Measurements from ENCODE around the gene C17orf50.
A peak's percentile ranks its signal among the peaks of the same experiment; 100 is the strongest.

Gene C17orf50

GRCh38 chr17:35731917-35732805, 28.5 kb upstream of the C17orf50 start:
- no peak for TF ChIP-seq CTCF (IDR thresholded peaks at IDR 0.05; ENCODE audit: low read depth, low read length)
- no peak for DNase-seq (ENCODE audit: low read depth, low spot score)
- H3K4me3 ChIP-seq (ENCODE audit: low read depth, low read length) = peak overlapping the region; percentile 52
- in situ Hi-C loops (cut with HindIII; ENCODE audit: low sequenced_read_pairs) = no loop called here

GRCh38 chr17:35732806-35733136, 27.9 kb upstream of the C17orf50 start:
- no peak for TF ChIP-seq CTCF (IDR thresholded peaks at IDR 0.05; ENCODE audit: low read depth, low read length)
- in situ Hi-C loops (cut with HindIII; ENCODE audit: low sequenced_read_pairs) = no loop called here
- DNase-seq (ENCODE audit: low read depth, low spot score) = no peak
- peak overlapping the region; percentile 52 for H3K4me3 ChIP-seq (ENCODE audit: low read depth, low read length)

DNA sequence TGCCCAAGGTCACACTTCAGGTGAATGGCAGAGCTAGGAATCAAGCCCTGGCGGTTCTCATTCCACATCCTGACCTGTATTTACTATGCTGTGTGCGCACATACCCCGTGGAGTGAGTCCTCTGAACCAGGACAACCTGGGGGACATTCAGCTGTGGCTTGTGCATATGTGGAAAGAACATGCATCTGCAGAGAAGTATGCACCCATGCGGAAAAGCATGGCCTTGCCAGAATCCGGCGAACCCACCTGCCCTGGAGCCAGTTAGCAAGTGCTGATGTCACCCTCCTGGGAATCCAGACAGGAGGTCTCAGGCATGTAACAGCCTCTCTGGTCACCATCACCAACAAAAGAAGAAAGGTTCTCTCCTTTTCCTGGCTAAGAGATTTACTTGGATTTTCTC, 27.3 kb upstream of the C17orf50 start:
- no peak for TF ChIP-seq CTCF (IDR thresholded peaks at IDR 0.05; ENCODE audit: low read depth, low read length)
- in situ Hi-C loops (cut with HindIII; ENCODE audit: low sequenced_read_pairs) = no loop called here
- H3K4me3 ChIP-seq (ENCODE audit: low read depth, low read length) = no peak overlapping the region
- no peak for DNase-seq (ENCODE audit: low read depth, low spot score)

- no peak for TF ChIP-seq CTCF (IDR thresholded peaks at IDR 0.05; ENCODE audit: low read depth, low read length)
- no peak overlapping the region for H3K4me3 ChIP-seq (ENCODE audit: low read depth, low read length)
- in situ Hi-C loops (cut with HindIII; ENCODE audit: low sequenced_read_pairs) = no loop called here
- no peak for DNase-seq (ENCODE audit: low read depth, low spot score)
Measured at GRCh38 chr17:35734396-35734795, 26.3 kb upstream of the C17orf50 start.

GRCh38 chr17:35735036-35735805, 25.5 kb upstream of the C17orf50 start:
- H3K4me3 ChIP-seq (ENCODE audit: low read depth, low read length) = no peak overlapping the region
- in situ Hi-C loops (cut with HindIII; ENCODE audit: low sequenced_read_pairs) = no loop called here
- no peak for TF ChIP-seq CTCF (IDR thresholded peaks at IDR 0.05; ENCODE audit: low read depth, low read length)
- no peak for DNase-seq (ENCODE audit: low read depth, low spot score)

DNA sequence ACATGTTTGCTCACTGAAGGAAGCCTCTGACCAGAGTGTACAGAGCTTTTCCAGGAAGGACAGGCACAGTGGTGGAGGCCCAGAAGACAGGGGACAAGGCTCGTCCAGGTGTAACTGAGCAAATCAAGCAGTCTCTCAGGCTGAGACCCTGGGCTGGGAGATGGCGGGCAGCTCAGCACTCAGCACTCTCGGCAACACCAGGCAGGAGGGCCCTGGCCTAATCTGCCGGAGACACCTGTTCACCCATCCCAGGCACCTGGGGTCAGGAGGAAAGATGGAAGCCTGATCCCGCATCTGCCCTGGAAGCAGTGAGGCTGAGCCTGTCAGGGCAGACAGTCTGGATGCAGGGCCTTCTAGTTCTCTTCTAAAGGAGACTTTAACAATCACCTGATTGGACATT, 24.5 kb upstream of the C17orf50 start:
- no peak overlapping the region for H3K4me3 ChIP-seq (ENCODE audit: low read depth, low read length)
- in situ Hi-C loops (cut with HindIII; ENCODE audit: low sequenced_read_pairs) = no loop called here
- DNase-seq (ENCODE audit: low read depth, low spot score) = no peak
- TF ChIP-seq CTCF (IDR thresholded peaks at IDR 0.05; ENCODE audit: low read depth, low read length) = no peak

All from astrocyte of the spinal cord (primary cell).